Measurements from ENCODE around the gene CADM4.

GRCh38 chr19:43642531-43642930 lies 2.9 kb upstream of the CADM4 start:
- TF ChIP-seq CTCF (conservative IDR thresholded peaks at IDR 0.05) (no peak), ZFX (IDR thresholded peaks at IDR 0.05) (no peak)
